ENCODE results near the gene ZNF335.
"Not testable (repeated sequence)": the region's sequence is repeated elsewhere in the genome, so short reads cannot be mapped to it uniquely, and the experiment has no call there.

Gene ZNF335

GRCh38 chr20:45972500-45973183 is 639 bp upstream of the ZNF335 start:
- no peak for DNase-seq (ENCODE audit: low read depth in 2 of 2)

GRCh38 chr20:45971425-45971674 is 653 bp downstream of the ZNF335 start:
- peak in 1 of 2 donors; percentile 13 for DNase-seq (ENCODE audit: low read depth in 2 of 2)

- DNase-seq (ENCODE audit: low read depth in 2 of 2), result no peak
Measured at GRCh38 chr20:45970646-45971424, 1.2 kb downstream of the ZNF335 start.

- no peak for DNase-seq (ENCODE audit: low read depth in 2 of 2)
Measured at GRCh38 chr20:45969712-45970634, 2.0 kb downstream of the ZNF335 start.

GRCh38 chr20:45968801-45969711 is 2.9 kb downstream of the ZNF335 start:
- DNase-seq (ENCODE audit: low read depth in 2 of 2), result no peak

- DNase-seq (ENCODE audit: low read depth in 2 of 2), result no peak
Measured at GRCh38 chr20:45968081-45968671, 3.8 kb downstream of the ZNF335 start.

- no peak for DNase-seq (ENCODE audit: low read depth in 2 of 2)
Measured at GRCh38 chr20:45967551-45968080, 4.4 kb downstream of the ZNF335 start.

- no peak for DNase-seq (ENCODE audit: low read depth in 2 of 2)
Measured at GRCh38 chr20:45965169-45966002, 6.6 kb downstream of the ZNF335 start.

- DNase-seq (ENCODE audit: low read depth in 2 of 2), result no peak
Measured at GRCh38 chr20:45964006-45964400, 8.0 kb downstream of the ZNF335 start.

- DNase-seq (ENCODE audit: low read depth in 2 of 2), result no peak
Measured at GRCh38 chr20:45963059-45964005, 8.7 kb downstream of the ZNF335 start.

- no peak for DNase-seq (ENCODE audit: low read depth in 2 of 2)
Measured at GRCh38 chr20:45962031-45962755, 9.8 kb downstream of the ZNF335 start.

- no peak for DNase-seq (ENCODE audit: low read depth in 2 of 2)
Measured at GRCh38 chr20:45959956-45960630, 11.9 kb downstream of the ZNF335 start.

- DNase-seq (ENCODE audit: low read depth in 2 of 2), result no peak
Measured at GRCh38 chr20:45959126-45959525, 12.9 kb downstream of the ZNF335 start.

- no peak for DNase-seq (ENCODE audit: low read depth in 2 of 2)
Measured at GRCh38 chr20:45958593-45958992, 13.4 kb downstream of the ZNF335 start.

GRCh38 chr20:45957021-45957941 is 14.7 kb downstream of the ZNF335 start:
- DNase-seq (ENCODE audit: low read depth in 2 of 2), result no peak

- DNase-seq (ENCODE audit: low read depth in 2 of 2), result not testable (repeated sequence)
Measured at GRCh38 chr20:45956326-45956725, 15.7 kb downstream of the ZNF335 start.
